ENCODE results near the gene AKAP1. TPM values are rescaled to one million over a fixed set of nuclear protein-coding genes. Genes with fewer than 3 reads are reported as not detected.

AKAP1 gene
- total RNA-seq, 1 experiment from 2014 or later = 34.9 TPM

DNA sequence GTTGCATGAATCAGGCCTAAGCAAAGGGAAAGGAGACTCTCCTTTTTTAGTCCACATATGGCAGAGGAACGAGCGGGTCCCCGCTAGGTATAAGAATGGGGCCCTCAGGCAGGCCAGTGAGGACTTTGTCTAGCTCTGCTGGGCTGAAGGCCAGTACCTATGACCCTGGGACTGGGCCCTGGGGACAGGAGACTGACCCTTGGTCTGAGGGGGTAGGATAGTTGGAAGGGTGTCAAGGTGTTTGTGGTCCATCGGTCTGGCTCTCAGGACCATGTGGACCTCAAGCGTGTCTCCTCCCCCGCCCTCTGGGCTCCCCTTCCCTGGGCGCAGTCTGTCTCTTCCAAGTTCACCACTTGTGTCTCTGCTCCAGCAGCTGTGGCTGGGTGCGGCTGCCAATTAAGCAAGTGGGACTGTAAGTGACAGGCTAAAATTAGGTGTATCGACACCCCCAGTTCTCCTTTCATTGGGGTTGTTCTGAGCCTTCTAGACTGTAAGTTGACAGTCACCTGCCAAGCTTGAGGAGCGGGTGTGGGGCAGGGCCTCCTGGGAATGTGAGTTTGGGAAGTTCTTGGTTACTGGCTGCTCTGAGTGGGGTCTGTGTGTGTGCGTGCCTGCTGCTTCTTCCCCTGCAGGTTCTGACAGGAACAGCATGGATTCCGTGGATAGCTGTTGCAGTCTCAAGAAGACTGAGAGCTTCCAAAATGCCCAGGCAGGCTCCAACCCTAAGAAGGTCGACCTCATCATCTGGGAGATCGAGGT lies 24.5 kb downstream of the AKAP1 start:
- CTCF ChIA-PET = no interaction called here
- intact Hi-C loops (cut with micrococcal nuclease; ENCODE audit: unreplicated experiment) = no loop called here
- H3K79me2 ChIP-seq (ENCODE audit: low read depth) = peaks cover 32% of the 10 kb centered on the region
- BruUV-seq (replicated peaks) = no TSS peak
- no peaks in the 10 kb centered on the region for H3K27me3 ChIP-seq (ENCODE audit: insufficient read depth, low read depth)
- H3F3A ChIP-seq (ENCODE audit: insufficient read depth, low read depth) = peaks cover 14% of the 10 kb centered on the region; the same call in 1 of the 2 replicates
- H3K4me3 ChIP-seq = no peak overlapping the region
- no peak overlapping the region for H2AFZ ChIP-seq
- H4K20me1 ChIP-seq (ENCODE audit: insufficient read depth) = 0 out of 2 replicates have a peak, but pooled peaks cover 3% of the 10 kb centered on the region
- TF ChIP-seq, protein P1, sequence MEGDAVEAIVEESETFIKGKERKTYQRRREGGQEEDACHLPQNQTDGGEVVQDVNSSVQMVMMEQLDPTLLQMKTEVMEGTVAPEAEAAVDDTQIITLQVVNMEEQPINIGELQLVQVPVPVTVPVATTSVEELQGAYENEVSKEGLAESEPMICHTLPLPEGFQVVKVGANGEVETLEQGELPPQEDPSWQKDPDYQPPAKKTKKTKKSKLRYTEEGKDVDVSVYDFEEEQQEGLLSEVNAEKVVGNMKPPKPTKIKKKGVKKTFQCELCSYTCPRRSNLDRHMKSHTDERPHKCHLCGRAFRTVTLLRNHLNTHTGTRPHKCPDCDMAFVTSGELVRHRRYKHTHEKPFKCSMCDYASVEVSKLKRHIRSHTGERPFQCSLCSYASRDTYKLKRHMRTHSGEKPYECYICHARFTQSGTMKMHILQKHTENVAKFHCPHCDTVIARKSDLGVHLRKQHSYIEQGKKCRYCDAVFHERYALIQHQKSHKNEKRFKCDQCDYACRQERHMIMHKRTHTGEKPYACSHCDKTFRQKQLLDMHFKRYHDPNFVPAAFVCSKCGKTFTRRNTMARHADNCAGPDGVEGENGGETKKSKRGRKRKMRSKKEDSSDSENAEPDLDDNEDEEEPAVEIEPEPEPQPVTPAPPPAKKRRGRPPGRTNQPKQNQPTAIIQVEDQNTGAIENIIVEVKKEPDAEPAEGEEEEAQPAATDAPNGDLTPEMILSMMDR (conservative IDR thresholded peaks at IDR 0.05) = no peak
- H3K4me1 ChIP-seq (replicated peaks; ENCODE audit: insufficient read depth) = peaks cover 22% of the 10 kb centered on the region
- no peaks in the 10 kb centered on the region for H3K9me3 ChIP-seq (ENCODE audit: insufficient read depth, low read depth)
- POLR2A ChIA-PET (ENCODE audit: unreplicated experiment) = no interaction called here
- H3K4me2 ChIP-seq = no peak overlapping the region
- H3K9me2 ChIP-seq (ENCODE audit: insufficient read depth) = no peaks in the 10 kb centered on the region
- no peak for DNase-seq
- no peak overlapping the region for H3K27ac ChIP-seq
- H3K36me3 ChIP-seq (ENCODE audit: low read depth) = no peaks in the 10 kb centered on the region; the same call in 1 of the 2 replicates

DNA sequence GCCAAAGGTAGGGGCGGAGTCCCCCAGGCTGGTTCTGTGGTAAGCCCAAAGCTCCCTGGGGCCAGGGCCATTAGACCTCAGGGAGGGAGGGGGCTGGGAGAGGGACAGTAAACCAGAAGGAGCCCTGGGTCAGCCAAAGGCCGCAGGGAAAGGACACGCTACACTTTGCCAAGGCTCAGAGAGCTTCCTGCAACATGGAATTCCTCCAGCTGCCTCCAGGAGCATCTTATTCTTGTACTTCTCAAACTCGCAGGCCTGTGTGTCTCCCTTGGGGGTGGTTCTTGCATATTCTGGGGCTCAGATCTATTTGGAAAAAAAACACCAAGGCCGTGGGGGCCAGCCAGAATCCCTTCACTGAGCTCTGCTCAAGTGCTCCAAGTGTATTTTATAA lies 25.1 kb downstream of the AKAP1 start:
- Histone ChIP-seq H3K4me1 (replicated peaks; ENCODE audit: insufficient read depth) (peaks cover 22% of the 10 kb centered on the region), H3K27me3 (ENCODE audit: insufficient read depth, low read depth) (no peaks in the 10 kb centered on the region), H3K9me2 (ENCODE audit: insufficient read depth) (no peaks in the 10 kb centered on the region), H3K36me3 (ENCODE audit: low read depth) (peaks cover 4% of the 10 kb centered on the region; the same call in 1 of the 2 replicates), H3K79me2 (ENCODE audit: low read depth) (peaks cover 26% of the 10 kb centered on the region), H3K4me2 (no peak overlapping the region), H3F3A (ENCODE audit: insufficient read depth, low read depth) (peaks cover 14% of the 10 kb centered on the region; the same call in 1 of the 2 replicates), H4K20me1 (ENCODE audit: insufficient read depth) (0 out of 2 replicates have a peak, but pooled peaks cover 3% of the 10 kb centered on the region), H3K4me3 (no peak overlapping the region), H3K27ac (no peak overlapping the region), H3K9me3 (ENCODE audit: insufficient read depth, low read depth) (no peaks in the 10 kb centered on the region), H2AFZ (no peak overlapping the region)
- TF ChIP-seq, protein P1 (conservative IDR thresholded peaks at IDR 0.05) = no peak
- TF ChIP-seq EZH2 (IDR thresholded peaks at IDR 0.05; ENCODE audit: low read depth) = no peak
- no peak for DNase-seq
- ChIA-PET POLR2A (ENCODE audit: unreplicated experiment) (no interaction called here), CTCF (no interaction called here)
- intact Hi-C loops (cut with micrococcal nuclease; ENCODE audit: unreplicated experiment) = no loop called here
- BruUV-seq (replicated peaks) = no TSS peak

DNA sequence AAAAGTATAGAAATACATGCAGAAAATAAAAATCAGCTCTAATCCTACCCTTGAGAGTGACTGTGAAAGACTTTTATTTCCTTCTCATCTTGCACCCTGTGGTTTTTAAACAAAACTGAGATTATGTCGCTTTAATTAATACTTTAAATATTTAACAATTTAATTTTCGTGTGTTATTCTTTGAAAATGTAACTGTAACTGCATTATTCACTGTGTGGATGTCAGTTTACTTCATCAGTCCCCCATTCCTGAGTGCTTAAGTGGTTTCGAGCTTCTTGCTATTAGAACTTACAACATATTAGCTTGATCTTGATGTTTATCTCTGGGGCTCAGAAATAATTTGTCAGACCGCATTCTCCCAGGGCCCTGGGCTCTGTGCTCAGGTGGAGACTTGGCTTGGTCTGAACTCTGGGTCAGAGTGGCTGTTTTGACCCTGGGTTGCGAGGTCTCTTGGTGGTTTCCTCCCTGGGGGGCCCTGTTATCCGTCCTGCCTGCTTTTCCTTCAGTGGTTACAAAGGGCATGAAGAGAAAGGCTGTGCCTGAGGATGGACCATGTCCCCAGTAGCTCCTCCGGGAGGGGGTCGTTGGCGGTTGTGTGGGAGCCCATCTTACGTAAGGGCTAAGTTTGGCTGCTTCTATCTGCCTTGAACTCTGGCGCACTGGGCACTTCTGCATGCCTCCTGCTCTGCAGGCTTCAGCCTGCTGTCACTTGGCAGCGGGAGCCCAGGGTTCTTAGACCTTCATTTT lies 25.7 kb downstream of the AKAP1 start:
- H3K4me1 ChIP-seq (replicated peaks; ENCODE audit: insufficient read depth) = peaks cover 22% of the 10 kb centered on the region
- POLR2A ChIA-PET (ENCODE audit: unreplicated experiment) = no interaction called here
- no peak overlapping the region for H3K27ac ChIP-seq
- no peak overlapping the region for H2AFZ ChIP-seq
- H3K4me3 ChIP-seq = no peak overlapping the region
- peaks cover 14% of the 10 kb centered on the region; the same call in 1 of the 2 replicates for H3F3A ChIP-seq (ENCODE audit: insufficient read depth, low read depth)
- CTCF ChIA-PET = no interaction called here
- no peak overlapping the region for H3K4me2 ChIP-seq
- DNase-seq = no peak
- H3K36me3 ChIP-seq (ENCODE audit: low read depth) = peaks cover 10% of the 10 kb centered on the region; the same call in 1 of the 2 replicates
- no peaks in the 10 kb centered on the region for H3K9me2 ChIP-seq (ENCODE audit: insufficient read depth)
- no peak for TF ChIP-seq EZH2 (IDR thresholded peaks at IDR 0.05; ENCODE audit: low read depth)
- TF ChIP-seq, protein P1 (conservative IDR thresholded peaks at IDR 0.05) = no peak
- H3K27me3 ChIP-seq (ENCODE audit: insufficient read depth, low read depth) = no peaks in the 10 kb centered on the region
- BruUV-seq (replicated peaks) = no TSS peak
- H4K20me1 ChIP-seq (ENCODE audit: insufficient read depth) = 0 out of 2 replicates have a peak, but pooled peaks cover 3% of the 10 kb centered on the region
- intact Hi-C loops (cut with micrococcal nuclease; ENCODE audit: unreplicated experiment) = no loop called here
- H3K79me2 ChIP-seq (ENCODE audit: low read depth) = peaks cover 26% of the 10 kb centered on the region
- no peaks in the 10 kb centered on the region for H3K9me3 ChIP-seq (ENCODE audit: insufficient read depth, low read depth)

Measured in PC-9 (cell line).